GM10266 (cell line): ENCODE measurements around the gene ZNF22.

Experiments
- DNase-seq: peaks from one replicate; pipeline ENCODE4 v3.0.0; 2012; ENCODE audit errors: extremely low spot score
- TF ChIP-seq, protein P1 (sequence below): IDR thresholded peaks from 2 replicates; pipeline ENCODE4 v1.5.1; 2012; ENCODE audit warnings: mild to moderate bottlenecking, low read depth; ENCODE audit not compliant: control insufficient read depth, insufficient read depth; ENCODE audit errors: missing control alignments

ZNF22 gene

DNA sequence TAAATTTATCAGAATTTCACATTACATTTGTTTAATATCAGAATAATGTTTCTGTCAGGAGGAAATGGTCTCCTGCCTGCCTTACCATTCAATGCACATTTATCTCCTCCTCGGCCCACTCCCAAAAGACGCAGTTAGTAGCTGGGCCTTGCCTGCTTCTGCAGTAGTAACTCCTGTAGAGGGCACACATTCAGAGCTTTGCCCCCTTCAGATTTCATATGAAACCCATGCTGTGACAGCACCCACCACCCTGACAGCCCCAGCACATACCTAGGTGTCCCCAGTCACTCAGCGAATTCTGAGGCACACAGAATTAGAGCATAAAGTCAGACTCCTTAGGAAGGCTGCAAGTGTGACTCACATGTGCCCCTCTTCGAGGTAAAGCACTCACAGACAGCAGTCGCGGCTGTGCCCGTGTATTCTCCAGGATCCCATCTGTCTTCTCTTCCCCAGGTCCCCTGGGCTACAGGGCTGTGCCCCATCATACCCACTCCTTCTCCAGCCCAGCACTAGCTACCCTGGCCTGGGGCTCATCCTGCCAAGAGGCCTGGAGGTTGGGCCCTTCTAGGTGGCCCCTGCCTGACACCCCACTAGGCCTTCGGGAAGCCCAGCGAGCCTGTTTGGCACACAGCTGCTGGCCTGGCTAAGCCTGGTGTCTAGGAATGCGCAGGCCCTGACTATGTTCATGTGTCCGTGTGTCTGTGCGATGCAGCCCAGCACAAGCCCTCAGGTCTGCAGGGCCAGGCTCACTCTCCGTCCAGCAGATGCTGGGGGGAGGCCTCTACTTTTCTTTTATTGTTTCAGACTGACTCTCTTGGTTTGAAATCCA, 17.4 kb upstream of the ZNF22 start:
- TF ChIP-seq, protein P1, sequence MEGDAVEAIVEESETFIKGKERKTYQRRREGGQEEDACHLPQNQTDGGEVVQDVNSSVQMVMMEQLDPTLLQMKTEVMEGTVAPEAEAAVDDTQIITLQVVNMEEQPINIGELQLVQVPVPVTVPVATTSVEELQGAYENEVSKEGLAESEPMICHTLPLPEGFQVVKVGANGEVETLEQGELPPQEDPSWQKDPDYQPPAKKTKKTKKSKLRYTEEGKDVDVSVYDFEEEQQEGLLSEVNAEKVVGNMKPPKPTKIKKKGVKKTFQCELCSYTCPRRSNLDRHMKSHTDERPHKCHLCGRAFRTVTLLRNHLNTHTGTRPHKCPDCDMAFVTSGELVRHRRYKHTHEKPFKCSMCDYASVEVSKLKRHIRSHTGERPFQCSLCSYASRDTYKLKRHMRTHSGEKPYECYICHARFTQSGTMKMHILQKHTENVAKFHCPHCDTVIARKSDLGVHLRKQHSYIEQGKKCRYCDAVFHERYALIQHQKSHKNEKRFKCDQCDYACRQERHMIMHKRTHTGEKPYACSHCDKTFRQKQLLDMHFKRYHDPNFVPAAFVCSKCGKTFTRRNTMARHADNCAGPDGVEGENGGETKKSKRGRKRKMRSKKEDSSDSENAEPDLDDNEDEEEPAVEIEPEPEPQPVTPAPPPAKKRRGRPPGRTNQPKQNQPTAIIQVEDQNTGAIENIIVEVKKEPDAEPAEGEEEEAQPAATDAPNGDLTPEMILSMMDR: no peak
- DNase-seq: no peak

GRCh38 chr10:44983895-44984278, 16.8 kb upstream of the ZNF22 start:
- DNase-seq: no peak
- TF ChIP-seq, protein P1: no peak

- TF ChIP-seq, protein P1: no peak
- DNase-seq: no peak
Measured at GRCh38 chr10:44984671-44985101, 16.0 kb upstream of the ZNF22 start.

DNA sequence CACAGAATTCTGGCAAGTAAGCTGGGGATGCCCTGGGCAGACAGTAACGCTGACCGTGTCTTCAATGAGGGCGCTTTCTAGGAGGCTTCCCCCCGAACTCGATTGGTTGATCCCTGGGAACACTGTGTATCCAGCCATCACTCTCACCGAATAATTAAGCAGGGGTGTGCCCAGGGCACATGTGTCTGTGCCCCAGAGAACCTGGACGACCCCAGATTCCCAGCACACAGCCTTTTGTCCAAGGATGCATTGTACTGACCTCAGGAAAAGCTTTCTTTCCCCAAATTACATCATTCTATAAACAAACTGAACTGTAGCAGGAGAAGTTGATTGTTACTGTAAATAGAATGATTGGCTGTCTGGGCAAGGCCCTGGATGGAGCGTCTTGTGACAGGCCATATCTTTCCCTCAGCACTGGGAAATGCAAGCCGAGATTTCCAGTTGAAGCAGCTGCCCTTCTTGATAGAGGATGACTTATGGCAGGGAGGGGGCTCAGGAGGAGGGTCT, 15.5 kb upstream of the ZNF22 start:
- TF ChIP-seq, protein P1: no peak
- no peak for DNase-seq

- DNase-seq: no peak
- TF ChIP-seq, protein P1: no peak
Measured at GRCh38 chr10:44986179-44986578, 14.5 kb upstream of the ZNF22 start.

DNA sequence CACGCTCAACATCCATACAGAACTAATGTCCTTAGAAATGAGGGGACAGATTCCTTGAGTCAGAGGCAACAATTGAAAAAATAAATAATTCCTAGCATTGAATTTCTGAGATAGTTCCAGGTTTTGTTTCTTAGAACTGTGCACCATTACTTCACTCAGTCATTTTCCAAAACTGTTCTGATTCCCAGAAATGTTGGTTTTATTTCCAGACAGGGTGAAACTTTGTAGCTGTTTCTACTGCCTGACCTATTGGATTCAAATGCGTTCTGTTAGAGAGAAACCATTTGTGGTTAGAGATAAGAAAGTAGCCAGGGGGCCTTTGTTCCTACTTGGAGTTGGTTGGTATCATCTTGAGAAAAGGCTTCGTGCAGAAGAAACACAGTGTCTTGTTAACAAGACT, 14.1 kb upstream of the ZNF22 start:
- no peak for DNase-seq
- TF ChIP-seq, protein P1: no peak

DNA sequence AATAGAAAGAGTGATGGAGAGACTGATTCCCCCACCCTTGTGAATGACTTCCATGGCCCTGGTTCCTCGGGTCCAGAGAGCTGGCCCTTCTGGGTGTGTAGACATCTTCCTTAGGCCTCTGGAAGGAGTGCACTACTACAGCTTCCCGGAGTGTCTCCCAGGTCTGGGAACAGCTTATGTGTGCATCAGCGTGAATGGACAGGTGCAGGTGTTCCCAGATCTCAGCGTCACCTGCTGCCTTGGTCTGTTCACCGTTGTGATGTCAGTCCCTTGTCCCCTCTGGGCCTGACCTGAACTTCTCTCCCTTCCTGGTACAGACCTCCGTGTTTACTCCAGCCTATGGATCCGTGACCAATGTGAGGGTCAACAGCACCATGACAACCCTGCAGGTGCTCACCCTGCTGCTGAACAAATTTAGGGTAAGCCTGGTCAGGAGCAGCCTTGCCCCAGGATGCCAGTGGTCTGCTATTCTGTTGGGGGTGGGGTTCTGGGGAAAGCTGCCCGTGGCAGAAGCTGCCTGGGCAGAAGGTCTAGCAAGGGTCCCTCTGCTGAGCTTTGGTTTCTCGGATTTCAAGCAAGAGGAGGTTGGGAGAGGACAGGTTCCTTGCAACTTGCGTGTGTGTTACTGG, 11.7 kb upstream of the ZNF22 start:
- no peak for DNase-seq

More for the DNA sequence above, 11.7 kb upstream of the ZNF22 start:
- TF ChIP-seq, protein P1: no peak
